NCI-H510A treated with DMSO at 0.1 percent for 48 hours (cell line): ENCODE results near the gene ARFRP1.

Experiments used
- DNase-seq: peaks from one replicate; lab custom pipeline; 2025; lab: John Stamatoyannopoulos, UW

The ARFRP1 gene

DNA sequence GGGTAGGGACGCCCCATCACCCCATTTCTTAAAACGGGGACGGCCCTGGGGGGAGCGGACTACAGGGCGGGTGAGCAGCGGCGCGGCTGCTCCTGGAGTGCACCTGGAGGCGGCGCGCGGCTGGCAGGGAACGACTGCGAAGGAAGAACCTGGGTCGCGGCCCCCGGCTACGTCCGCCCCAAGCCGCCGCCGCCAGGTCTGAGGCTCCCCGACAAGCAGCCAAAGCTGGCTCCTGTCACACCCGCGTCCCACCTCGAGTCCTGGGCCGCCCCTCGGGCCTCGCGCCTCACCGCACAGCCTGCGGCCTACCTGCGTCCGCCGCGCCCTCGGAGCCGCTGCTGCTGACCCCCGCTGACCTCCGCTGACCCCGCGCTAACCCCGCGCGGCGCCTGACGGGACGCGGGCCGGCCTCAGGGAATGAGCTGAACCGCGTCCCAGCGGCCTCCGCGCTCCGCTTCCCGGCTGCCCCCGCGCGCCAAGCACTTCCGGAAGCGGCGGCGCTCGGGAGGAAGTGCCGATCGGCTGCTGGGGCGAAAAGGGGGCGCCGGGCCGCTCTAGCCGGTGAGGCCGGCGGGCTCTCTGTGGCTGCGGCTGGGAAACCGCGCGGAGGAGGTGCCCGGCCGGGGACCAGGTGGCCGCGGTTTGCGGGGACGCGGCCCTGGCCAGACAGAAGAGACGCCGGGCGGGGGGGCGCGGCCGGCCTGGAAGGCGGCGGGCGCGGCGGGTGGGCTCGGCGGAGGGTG, at the start of gene ARFRP1, which contains the start of gene ZGPAT:
Gene ARFRP1, minus strand, starts transcription at position 419 of the 743 bp plus-strand sequence. CDS start 885 bp downstream, outside the sequence.
Gene ZGPAT, plus strand, starts transcription at position 482 of the 743 bp plus-strand sequence. CDS start 542 bp downstream, outside the sequence.
- DNase-seq = peak; percentile 81

- no peak for DNase-seq
Observed at GRCh38 chr20:63756648-63756991, 48.8 kb upstream of the ARFRP1 start.

DNA sequence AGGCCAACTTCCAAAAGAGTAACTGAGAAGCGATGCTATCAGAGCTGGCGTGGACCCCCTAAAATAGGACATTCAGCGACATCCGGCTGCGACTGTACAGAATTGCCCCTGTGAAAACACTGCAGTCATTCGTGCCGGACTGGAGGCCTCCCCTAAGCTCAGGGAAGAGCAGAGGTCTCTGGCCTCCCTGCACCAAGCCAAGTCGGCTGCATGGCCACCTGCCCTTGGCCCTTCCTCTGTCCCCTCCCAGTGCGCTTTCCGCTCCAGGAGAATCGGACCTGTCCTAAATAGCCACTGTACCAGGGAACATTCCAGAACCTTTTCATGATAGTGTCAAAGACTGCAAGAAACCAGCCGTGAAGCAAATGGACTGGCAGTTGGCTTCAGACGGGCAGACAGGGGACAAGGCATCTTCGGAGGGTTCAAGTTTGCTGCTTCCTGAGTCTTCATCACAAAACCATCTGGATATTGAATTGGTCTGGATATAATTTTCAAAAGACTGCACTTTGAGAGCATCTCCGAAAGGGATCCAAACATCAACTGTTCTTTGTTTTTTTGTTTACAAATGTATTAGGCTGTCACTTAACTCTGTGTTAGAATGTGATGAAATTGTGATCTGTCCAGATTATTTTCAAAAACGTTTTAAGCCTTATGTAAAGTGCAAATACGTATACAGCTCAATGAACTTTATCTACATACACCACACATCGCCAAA, 48.3 kb upstream of the ARFRP1 start:
- DNase-seq = no peak

GRCh38 chr20:63754008-63754407, 46.2 kb upstream of the ARFRP1 start:
- DNase-seq = no peak

DNA sequence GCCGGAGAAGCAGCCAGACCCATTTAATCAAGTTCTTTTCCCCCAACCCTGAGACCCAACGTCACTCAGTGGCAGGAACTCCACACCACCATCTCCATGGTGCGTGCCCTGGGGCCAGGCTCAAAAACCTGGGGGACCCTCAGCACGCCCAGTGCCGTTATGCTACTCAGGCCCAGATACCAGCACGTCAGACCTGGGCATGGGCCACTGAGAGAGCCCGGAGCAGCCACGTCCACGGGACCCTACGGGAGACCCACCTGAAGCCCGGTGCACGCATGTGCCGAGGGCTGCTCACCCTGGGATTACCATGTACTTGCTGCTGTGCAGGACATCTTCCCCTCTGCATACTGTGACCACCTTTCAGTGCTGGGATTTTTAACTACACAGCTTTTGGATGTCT, 45.6 kb upstream of the ARFRP1 start:
- DNase-seq = no peak

DNA sequence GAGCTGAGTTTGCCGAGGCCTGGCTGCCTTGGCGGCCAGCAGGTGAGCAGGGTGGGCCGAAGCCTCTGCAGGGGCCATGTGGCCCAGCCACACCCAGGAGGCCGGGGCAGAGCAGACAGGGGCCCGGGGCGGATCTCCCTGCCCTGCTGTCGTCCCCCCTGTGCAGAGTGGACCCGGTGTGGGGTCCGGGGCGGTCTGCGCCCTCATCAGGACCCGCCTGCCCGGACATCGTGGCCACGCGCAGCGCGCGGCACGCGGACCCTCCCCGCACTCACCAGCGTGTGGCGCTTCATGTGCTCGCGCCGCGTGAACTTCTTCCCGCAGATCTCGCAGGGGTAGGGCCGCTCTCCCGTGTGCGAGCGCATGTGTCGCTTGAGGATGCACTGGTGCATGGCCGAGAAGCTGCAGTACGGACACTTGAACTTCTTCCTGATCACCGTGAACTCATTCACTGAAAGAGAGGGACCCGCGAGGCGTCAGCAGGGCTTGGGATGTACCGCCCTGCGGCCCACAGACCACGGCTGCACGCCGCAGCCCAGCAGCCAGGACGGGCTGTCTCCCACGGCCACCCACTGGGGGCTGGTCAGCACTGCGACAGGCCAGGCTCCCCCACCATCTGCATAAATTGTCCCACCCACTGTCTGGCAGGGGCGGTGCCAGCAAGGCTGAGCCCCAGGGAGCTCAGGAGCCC, 44.8 kb upstream of the ARFRP1 start:
- DNase-seq = no peak

GRCh38 chr20:63751471-63752271, 43.9 kb upstream of the ARFRP1 start:
- DNase-seq = no peak

GRCh38 chr20:63750807-63751470, 43.2 kb upstream of the ARFRP1 start:
- DNase-seq = no peak

DNA sequence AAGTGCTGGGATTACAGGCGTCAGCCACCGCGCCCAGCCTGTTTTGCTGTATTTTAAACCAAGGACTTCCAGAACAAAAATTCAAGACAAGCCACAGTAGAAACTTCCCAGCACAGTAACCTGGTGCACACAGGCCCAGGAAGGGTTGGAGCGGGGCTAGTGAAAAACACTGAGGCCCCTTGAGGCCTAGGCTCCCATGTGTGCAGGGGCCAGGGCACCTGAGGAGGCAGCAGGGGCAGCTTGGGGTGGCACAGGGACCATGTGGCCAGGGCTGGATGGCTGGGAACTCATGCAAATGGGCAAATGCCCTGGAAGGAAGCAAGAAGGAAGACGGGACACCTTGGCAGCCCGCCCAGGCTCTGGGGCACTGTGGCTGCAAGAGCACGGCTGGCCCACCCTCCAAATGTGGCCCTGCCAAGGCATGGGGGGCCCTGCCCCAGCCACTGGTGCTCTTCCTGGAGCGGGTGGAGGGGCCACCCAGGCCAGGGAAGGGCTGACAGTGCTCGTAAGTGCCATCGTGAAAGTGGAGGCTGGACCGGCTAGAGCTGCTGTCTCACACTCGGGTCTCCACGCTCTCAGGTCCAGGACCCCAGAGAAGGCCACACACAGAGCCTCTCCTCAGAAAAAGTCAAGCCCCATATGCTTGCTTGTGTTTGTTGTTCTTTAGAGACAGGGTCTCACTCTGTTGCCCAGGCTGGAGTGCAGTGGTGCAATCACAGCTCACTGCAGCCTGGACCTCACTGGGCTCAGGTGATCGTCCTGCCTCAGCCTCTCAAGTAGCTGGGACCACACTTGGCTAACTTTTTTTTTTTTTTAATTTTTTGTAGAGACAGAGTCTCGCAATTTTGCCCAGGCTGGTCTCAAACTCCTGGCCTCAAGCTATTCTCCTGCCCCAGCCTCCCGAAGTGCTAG, 42.1 kb upstream of the ARFRP1 start:
- DNase-seq = no peak

- no peak for DNase-seq
Observed at GRCh38 chr20:63748934-63749270, 41.1 kb upstream of the ARFRP1 start.

DNA sequence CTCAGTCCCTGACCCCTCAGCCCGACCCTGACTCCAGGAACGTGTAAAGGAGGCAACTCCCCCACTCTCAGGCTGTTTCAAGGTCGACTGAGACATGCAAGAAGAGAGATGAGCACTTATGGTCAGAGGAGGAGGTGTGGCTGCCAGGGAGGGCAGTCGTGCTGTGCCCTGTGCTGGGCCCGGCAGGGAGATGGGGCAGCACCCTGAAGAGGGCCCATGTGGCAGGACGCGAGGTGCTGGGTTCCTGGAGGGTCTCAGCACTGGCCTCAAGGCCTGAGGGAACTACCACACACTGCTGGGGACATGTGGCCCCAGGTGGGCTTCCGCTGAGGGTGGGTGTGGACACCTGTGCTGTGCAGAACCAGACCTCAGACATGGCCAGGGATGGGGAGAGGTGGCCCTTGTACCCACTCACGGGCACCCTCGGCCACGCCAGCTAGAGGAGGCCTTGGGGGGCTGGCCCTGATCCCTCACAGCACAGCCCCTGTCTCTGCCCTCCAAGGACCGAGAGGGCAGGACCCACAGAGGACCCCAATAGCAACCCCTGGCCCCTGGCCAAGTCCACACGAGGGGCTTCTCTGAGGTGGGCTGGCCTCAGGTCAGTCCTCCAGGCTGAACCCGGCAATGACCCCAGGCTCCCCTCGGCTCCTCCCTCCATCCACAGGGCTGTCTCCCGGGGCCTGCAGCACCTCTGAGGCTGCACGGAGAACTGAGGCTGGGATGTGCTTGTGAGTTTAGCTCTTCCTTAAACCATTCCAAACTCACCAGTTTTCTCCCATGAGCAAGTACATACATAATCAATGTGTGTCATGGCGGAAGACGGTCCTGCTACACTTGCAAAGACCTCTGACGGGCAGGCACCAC, 40.5 kb upstream of the ARFRP1 start:
- no peak for DNase-seq

DNA sequence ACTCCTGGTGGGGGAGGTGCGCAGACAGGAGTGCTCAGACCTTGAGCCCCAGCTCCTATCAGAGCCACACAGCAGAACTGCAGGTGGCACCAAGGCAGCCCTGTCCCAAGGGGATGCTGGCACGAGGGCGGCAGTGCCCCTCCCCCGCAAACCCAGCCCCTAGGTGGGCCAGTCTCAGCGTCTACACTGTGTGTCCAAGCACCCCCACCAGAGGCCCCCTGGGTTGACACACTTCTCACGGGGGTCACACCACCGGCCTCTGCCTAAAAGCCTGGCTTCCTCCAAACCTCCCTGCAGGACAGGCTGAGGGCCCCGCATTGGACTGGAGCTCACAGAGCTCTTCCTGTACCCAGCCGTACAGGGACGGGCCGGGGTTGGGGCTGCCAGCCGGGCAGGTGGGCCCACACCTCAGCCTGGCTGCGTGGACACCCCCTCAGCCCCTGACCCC, 39.9 kb upstream of the ARFRP1 start:
- DNase-seq = no peak

DNA sequence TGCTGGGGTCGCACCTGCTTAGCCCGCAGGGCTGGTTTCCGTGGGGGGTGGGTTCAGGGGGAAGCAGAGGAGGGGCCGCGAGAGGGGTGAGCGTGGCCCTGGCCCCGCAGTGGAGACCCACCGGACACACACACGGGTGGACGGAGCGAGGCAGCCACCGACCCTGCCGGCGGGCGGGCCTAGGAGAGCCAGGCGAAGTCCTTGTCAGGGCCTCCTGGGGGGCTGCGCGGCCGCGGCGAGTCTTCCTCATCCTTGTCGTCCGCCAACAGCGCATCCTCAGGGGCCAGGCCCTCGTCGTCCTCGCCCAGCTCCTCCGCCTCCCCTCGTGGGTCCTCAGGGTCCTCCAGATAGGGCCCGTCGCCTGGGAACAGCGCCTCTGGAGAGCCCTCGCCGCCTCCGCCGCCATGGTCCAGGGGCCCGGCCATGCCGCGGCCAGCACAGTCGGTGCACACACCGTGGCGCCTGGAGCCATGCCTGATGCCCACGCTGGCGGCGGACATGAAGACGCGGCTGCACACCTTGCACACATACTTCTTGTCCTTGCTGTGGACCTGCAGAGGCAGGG, 39.1 kb upstream of the ARFRP1 start:
- DNase-seq = no peak

- DNase-seq = no peak
Observed at GRCh38 chr20:63745961-63746731, 38.4 kb upstream of the ARFRP1 start.

DNA sequence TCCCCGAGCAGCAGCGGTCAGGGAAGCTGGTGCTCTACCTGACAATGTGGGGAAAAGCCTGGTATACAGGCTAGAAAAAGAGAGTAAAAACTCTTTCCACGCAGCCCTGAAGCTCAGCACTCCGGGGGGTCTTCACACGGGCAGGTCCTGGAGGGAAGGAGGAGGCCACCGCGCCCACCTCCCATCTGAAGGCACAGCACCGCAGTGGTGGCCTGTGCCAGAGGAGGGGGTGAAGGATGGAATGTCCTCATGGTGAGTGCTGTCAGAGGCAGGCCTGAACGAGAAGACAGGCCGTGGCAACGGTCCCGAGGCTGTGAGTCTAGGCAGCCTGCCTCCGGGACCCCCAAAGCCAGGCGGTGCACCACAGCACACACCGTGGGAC, 37.6 kb upstream of the ARFRP1 start:
- DNase-seq = no peak

DNA sequence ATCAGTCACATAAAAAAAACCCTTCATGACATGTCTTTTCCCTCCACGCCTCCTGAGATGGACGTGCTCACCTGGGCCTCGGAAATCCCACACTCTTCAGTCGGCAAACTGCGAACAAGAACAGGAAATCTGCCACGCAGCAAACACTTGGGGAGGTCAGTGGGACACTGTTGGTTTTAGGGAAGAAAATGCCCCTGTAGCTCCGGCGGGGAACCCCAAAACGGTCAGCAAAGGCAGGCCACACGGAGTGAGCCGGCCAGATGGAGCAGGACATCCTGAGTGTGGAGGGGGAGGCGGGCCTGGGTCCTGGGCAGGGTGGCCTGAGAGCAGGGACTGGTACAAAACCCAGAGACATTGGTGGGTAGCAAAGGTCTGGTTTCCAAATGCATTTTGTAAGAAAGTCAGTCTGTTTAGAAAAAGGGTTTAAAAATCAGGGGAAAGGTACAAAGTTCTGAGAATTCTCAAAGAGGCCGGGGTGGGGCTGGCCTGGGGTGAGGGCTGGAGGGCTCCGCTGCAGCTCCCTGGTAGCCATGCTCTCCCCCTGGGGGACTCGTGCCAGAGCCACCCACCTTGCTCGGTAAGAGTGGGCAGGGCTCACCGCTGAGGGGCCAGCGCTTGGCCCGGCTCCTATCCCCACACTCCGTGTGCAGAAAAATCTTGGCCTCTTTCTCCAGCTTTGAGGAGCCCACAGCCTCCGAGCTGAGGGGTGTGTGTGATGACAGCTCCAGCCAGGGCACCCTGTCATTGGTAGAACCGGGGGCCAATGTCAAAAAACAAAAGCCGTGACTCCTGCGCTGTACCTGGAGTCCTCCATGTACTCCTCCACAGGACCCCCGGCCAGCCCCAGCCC, 37.0 kb upstream of the ARFRP1 start:
- DNase-seq = no peak

DNA sequence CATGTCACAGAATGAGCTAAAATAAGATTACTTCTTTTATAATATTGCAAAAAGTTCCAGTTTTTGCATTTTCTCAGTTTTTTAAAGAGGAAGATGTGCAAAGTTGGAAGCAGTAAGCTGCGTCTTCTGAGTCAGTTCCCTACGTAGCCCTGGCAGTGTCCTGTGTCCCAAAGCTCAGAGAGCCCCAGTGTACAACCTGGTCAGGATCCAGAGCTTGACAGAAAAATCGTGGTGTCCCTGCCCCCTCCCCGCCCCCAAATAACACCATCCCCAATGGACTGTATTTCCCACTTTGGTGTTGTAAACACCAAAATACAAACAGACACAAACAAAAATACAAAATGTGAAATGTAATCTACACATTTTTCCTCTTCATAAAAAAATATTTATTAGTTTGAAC, 36.4 kb upstream of the ARFRP1 start:
- DNase-seq = no peak
